ENCODE data around the gene HIKESHI.

Gene HIKESHI

GRCh38 chr11:86374586-86374985, 72.5 kb downstream of the HIKESHI start, which contains the start of gene CCDC81:
Gene CCDC81, plus strand, starts transcription at chr11:86374887. Its CDS starts 277 bp downstream, at chr11:86375164.
- DNase-seq (ENCODE audit: low read depth in 2 of 2): no peak

GRCh38 chr11:86377972-86378371, 75.9 kb downstream of the HIKESHI start:
- no peak for DNase-seq (ENCODE audit: low read depth in 2 of 2)

GRCh38 chr11:86380295-86381059, 78.4 kb downstream of the HIKESHI start:
- no peak for DNase-seq (ENCODE audit: low read depth in 2 of 2)

- DNase-seq (ENCODE audit: low read depth in 2 of 2): no peak
Measured at GRCh38 chr11:86383041-86383955, 81.3 kb downstream of the HIKESHI start.

GRCh38 chr11:86386283-86386682, 84.2 kb downstream of the HIKESHI start:
- DNase-seq (ENCODE audit: low read depth in 2 of 2): no peak

GRCh38 chr11:86386746-86387145, 84.7 kb downstream of the HIKESHI start:
- DNase-seq (ENCODE audit: low read depth in 2 of 2): no peak

- DNase-seq (ENCODE audit: low read depth in 2 of 2): no peak
Measured at GRCh38 chr11:86388198-86388597, 86.2 kb downstream of the HIKESHI start.

DNA sequence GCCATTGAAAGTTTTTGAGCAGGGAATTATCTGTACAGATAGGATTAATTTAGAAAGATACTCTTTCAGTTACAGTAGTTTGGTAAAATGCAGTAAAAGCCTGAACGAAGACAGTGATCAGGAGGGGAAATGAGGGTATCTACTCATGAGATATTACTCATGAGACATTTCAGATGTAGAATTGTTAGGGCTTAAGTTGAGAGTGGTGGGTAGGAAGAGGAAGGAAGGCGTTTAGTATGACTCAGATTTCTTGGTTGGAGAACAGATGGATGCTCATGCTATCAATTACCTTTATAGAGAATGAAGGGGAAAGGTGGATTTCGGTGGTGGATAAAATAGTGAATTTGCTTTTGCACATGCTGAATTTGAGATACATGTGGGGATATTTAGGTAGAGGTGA, 88.4 kb downstream of the HIKESHI start:
- no peak for DNase-seq (ENCODE audit: low read depth in 2 of 2)

GRCh38 chr11:86395061-86395551, 93.1 kb downstream of the HIKESHI start:
- DNase-seq (ENCODE audit: low read depth in 2 of 2): no peak

Measured in stimulated activated CD8-positive, alpha-beta memory T cell treated with anti-CD3 and anti-CD28 coated beads, Interleukin-2, amount 100 ng/mL, for 1 hour (primary cell).